Measurements from ENCODE around the gene HIVEP3.

DNA sequence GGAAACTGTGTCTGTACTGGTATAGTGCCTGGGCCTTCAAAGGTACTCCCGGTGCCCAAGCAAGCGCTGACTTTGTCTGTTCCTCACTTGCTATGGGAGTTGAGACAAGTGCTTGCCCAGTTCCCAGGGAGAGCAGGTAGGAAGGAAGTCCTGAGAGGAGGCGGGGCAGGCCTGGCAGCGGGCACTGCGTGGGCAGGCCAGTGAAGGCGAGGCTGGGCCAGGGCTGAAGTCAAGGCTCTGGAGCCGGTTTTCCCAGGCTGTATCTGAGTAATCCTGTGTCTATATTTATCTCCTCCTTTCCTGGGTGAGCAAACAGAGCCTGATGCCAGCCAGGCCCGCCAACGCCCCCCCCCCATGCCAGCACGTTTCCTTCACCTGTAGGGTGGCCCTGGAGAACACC lies 418.3 kb downstream of the HIVEP3 start:
- TF ChIP-seq, protein P1, sequence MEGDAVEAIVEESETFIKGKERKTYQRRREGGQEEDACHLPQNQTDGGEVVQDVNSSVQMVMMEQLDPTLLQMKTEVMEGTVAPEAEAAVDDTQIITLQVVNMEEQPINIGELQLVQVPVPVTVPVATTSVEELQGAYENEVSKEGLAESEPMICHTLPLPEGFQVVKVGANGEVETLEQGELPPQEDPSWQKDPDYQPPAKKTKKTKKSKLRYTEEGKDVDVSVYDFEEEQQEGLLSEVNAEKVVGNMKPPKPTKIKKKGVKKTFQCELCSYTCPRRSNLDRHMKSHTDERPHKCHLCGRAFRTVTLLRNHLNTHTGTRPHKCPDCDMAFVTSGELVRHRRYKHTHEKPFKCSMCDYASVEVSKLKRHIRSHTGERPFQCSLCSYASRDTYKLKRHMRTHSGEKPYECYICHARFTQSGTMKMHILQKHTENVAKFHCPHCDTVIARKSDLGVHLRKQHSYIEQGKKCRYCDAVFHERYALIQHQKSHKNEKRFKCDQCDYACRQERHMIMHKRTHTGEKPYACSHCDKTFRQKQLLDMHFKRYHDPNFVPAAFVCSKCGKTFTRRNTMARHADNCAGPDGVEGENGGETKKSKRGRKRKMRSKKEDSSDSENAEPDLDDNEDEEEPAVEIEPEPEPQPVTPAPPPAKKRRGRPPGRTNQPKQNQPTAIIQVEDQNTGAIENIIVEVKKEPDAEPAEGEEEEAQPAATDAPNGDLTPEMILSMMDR (conservative IDR thresholded peaks at IDR 0.05) = no peak
- no peak for TF ChIP-seq EZH2 (IDR thresholded peaks at IDR 0.05; ENCODE audit: low read depth)
